Nucleus accumbens (tissue), 56 donors: ENCODE results near the gene GJB5.

ENCODE experiments used
- DNase-seq, 56 donors: peaks; one replicate each; lab custom pipeline; 2025; lab: John Stamatoyannopoulos, UW

GJB5 gene

DNA sequence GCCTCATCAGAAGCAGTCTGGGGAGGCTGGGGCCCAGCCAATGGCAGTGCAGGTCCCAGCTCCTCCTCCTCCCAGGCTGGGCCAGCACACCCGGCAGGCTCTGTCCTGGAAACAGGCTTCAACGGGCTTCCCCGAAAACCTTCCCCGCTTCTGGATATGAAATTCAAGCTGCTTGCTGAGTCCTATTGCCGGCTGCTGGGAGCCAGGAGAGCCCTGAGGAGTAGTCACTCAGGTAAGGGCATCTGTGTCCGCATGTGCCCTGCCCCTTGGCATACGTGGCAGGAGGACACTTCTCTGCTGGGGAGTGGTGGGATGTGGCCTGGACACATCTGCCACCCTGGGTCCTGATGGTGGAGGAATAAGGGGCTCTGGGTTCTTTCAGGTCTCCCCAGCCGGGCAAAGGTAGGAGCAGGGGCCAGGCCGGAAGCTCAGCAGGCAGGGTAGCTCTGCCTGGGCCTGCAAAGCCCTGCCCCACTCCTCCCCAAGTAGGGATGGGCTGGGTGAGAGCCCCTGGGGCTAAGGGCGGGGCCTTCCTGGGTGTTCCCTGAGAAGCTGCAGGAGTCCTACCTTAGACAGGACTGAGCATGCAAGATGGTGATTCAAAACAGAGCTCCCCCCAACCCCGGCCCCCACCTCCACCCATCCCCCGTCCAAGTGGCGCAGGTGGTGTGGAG, at the start of gene GJB5:
GJB5 (plus strand) TSS at position 84 of the 674 bp plus-strand sequence. CDS start 2,284 bp downstream, outside the sequence.
- no peak for DNase-seq

DNA sequence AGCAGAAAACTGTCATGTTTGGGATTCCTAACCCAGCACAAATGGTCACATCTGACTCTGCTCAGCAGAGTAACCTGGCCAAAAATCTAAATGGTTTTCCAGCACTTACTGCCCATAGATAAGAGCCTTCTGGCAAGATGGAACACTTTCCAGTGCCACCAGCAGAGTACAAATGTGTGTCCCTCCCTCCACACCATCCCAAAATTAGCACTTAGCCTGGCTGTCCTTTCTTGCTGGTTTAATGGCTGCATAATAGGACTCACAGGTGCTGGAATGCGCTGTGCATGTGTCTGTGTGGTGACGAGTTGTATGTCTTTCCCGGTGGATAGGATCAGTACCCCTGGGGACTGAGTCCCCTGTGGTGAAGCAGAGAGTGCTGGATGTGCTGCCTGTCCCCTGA, 49.8 kb upstream of the GJB5 start:
- DNase-seq: no peak

DNA sequence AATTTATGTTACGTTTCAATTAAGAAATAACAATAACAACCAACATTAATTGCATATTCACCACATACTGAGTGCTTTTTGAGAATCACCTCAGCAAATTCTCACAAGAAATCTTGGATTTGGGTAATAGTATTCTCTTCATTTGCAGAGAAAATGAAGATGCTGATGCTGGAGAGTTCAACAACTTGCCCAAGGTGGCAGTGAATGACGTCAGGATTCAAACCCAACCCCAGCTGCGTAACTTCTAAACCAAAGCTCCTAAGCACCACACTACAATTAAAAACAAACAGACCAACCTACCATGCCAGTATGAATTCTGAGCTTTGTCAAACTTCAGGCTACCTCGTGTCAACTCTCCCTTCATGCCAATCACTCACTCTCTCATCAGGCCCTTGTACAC, 46.7 kb upstream of the GJB5 start:
- DNase-seq: no peak

DNA sequence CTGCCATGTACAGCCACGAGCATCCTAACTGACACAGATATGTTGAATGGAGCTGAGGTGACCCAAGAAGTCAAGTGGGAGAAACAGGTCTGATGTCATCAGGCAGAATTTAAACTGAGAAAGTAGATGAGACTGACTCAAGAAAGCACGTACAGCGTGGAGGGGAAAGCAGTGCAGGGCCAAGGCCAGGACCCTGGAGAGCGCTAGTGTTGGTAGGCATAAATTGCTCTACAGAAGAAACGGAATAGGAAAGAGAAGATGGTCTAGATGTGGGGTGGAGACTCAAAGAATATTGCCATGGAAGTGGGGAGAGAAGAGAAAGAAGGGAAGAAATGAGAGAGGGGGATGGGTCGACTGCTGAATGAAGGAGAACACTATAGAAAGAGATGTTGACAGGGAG, 45.3 kb upstream of the GJB5 start:
- no peak for DNase-seq

DNA sequence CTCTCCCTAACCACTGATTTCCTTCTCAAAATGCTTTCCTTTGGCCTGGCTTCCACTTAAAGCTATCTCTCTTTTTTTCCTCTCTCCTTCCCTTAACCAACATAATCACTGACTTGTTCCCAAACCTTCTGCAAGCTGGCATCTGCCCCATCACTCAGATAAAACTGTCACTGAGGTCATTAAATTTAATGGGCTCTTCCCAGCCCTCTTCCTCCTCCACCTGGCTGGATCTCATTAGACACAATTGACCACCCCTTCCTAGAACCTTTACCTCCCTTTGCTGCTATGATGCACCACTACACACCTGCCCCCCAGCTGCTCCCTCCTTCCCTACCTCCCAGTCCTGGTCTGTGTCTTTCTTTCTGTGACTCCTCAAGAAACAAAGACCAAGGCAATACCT, 44.0 kb upstream of the GJB5 start:
- DNase-seq: no peak

DNA sequence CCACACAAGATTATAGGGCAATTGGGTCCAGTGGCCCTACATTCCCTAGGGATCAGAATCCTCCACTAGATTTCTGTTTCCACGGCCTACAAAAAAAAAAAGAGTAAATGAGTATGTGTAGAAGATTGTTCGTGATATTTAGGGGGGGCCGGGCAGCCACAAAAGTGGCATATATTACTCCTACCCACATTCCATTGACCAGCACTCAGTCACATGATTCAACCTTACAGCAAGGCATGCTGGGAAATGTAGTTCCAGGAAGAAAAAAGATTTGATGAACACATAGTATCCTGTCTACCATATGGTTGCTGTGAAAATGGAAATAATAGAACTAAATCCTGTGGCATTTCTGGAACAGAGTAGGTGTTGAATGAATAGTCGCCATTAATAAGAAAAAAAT, 43.4 kb upstream of the GJB5 start:
- no peak for DNase-seq

DNA sequence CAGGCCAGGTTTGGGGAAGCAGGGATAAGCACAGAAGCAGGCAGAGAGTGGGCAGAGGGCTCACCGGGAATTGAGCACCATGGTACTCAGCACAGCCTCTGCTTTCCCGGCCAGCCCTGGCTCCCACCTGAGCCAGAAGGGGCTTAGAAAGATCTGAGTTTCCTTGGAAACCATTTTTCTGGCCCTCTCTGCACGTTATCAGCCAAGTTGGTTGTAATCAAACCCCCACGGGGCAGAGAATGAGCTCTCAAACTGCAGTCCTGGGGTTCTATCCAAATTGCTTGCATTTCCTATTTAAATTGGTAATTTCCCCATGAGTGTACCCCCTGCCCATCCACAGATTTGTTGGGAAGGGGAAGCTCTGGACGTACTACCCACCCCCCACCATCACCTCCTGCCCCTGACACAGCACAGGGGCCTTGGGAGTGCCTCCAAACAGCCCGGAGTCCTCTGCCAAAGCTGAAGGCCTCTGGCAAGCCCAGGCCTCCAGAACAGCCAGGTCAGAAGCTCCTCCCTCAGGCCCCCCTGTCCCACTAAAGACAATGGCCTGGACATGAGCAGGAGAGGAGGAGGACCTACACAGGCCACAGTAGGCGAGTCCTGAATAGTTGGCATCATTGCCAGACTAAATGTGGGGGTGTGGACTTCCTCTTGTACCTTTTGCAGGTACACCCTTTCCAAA, 42.7 kb upstream of the GJB5 start:
- DNase-seq: peak in 9 of 56 donors; percentile 1 to 9 (median 6)

DNA sequence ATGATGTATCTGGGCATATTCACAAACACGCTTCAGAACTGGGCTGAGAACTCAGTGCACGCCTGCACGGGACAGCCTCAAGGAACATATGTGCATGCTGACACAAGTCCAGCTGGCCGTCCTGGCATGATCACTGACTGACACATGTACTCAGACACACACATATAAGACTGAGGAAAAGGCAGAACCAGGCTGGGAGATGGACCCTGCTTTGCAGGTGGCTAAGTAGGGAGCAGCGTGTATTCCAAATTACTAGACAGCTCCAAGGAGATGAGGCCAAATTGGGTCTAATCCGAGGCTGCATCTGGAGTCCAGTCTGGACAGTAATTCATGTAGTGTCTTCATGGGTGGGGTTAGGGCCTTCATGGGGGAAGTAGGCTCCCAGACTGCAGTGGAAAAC, 41.4 kb upstream of the GJB5 start:
- no peak for DNase-seq

GRCh38 chr1:34714386-34714785, 40.5 kb upstream of the GJB5 start:
- DNase-seq: no peak

- DNase-seq: no peak
These were observed 39.7 kb upstream of the GJB5 start for GRCh38 chr1:34715139-34715538.

- DNase-seq: no peak
These were observed 33.6 kb upstream of the GJB5 start for GRCh38 chr1:34721241-34721640.

DNA sequence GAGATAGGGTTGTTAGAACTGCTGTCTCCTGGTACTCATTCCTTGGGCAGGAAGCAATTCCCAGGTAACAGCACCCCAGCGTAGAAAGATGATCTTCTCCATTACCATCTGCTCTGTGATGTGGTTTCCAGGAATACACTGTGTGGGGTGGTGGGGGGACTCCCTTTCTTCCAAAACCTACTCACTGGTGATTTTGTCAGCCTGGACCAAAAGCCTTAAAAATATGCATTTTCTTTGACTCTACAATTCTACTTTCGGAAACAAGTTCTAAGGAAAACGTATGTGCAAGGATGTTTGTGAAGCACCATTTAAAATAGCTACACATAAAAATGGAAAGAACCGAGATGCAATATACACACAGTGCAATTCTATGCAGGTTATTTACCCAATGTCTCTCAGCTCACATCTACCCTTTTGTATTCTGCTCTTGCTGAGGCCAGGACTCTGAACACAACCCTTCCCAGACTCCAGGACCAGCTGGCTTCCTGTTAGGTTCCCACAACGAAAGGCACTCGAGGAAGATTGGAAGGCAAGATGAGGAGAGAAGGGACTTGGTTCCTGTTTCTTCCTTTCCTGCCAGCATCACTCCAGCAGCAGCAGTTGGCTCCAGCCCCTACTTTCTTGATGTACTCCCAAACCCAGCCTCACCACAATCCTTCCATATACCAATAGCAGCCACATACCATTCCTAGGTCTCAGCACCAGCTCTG, 33.0 kb upstream of the GJB5 start:
- no peak for DNase-seq

GRCh38 chr1:34726861-34727260, 28.0 kb upstream of the GJB5 start:
- no peak for DNase-seq

DNA sequence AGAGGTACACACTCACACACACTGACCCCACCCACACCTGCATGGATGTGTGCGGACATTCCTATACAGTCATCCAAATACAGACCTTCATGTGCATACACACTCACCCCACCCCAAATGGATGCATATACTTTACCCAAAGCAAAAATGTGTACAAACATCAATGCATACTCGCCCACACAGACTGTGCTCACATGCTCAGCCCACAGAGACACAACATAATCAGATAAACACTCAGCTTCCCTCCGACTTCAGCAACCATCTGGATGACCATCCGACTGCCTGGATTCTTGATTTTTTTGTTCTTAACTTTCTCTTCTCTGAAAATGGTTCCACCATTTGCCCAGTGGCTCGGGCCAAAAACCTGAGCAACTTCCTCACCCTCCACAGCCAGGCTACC, 24.4 kb upstream of the GJB5 start:
- no peak for DNase-seq

DNA sequence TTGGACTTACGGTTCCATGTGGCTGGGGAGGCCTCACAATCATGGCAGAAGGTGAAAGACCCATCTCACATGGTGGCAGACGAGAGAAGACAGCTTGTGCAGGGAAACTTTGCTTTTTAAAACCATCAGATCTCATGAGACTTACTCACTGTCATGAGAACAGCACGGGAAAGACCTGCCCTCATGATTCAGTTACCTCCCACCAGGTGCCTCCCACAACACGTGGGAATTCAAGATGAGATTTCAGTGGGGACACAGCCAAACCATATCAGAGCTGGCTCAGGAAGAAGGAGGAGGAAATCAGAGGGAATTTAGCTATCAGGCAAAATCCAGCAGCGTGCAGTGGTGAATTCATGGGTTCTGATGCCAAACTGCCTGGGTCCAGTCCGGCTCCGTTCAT, 22.0 kb upstream of the GJB5 start:
- DNase-seq: peak in 18 of 56 donors; percentile 8 to 66 (median 32)

GRCh38 chr1:34736692-34737091, 18.2 kb upstream of the GJB5 start:
- peak in 40 of 56 donors; percentile 8 to 83 (median 48) for DNase-seq

- peak in 1 of 56 donors; percentile 27 for DNase-seq
These were observed 17.6 kb upstream of the GJB5 start for GRCh38 chr1:34737236-34737635.

- DNase-seq: peak in 1 of 56 donors; percentile 16
These were observed 15.2 kb upstream of the GJB5 start for GRCh38 chr1:34739613-34740012.

GRCh38 chr1:34740161-34740868, 14.5 kb upstream of the GJB5 start:
- DNase-seq: peak in 2 of 56 donors; percentile 2 to 8

- peak in 51 of 56 donors; percentile 4 to 89 (median 60) for DNase-seq
These were observed 12.1 kb upstream of the GJB5 start for GRCh38 chr1:34742667-34743270.

DNA sequence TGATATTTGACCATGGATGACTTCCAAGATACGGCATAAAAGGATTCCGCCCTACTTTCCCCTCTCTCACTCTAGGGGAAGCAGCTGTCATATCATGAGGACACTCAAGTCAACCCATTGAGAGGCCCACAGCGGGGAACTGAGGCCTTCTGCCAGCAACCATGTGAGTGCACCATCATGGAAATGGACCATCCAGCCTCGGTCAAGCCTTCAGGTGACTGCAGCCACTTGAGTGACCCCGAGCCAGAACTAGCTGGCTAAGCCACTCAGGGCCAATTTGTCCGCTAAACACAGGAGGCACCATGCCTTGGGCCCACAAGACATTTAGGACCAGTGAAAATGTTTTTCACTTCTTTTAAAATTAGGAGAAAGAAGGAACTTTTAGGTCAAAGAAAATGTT, 11.1 kb upstream of the GJB5 start:
- DNase-seq: no peak
